HCT116 (cell line): ENCODE data around the gene B3GNT5.

Experiments used
- CEBPB ChIP-seq: IDR thresholded peaks from 2 replicates; pipeline ENCODE4 v1.6.1; 2012; ENCODE audit warnings: low read depth
- CTCF ChIP-seq, 3 experiments: fragments of 200-600 bp in 1 of 3; sonication (generic) in 1 of 3; IDR thresholded peaks in 2 of 3; conservative IDR thresholded peaks in 1 of 3; 2 replicates each; pipeline ENCODE4 v1.5.1; 2012 to 2017; ENCODE audit warnings: low read depth in 2 of 3, low read length in 2 of 3, antibody characterized with exemption in 1 of 3, borderline replicate concordance in 1 of 3, control low read depth in 1 of 3, mild to moderate bottlenecking in 1 of 3, mixed read lengths in 1 of 3, mixed run types in 1 of 3, moderate library complexity in 1 of 3; ENCODE audit not compliant: insufficient read depth in 1 of 3
- EGR1 ChIP-seq: IDR thresholded peaks from 2 replicates; pipeline ENCODE4 v1.6.1; 2012; ENCODE audit warnings: low read depth
- ELF1 ChIP-seq: IDR thresholded peaks from 2 replicates; pipeline ENCODE4 v1.6.1; 2012; ENCODE audit warnings: low read depth, borderline replicate concordance
- EZH2 ChIP-seq: fragments of 200-600 bp; sonication (generic); IDR thresholded peaks from 2 replicates; pipeline ENCODE4 v1.6.1; 2017; ENCODE audit warnings: antibody characterized with exemption, mixed run types
- EZH2phosphoT487 ChIP-seq: fragments of 200-600 bp; IDR thresholded peaks from 2 replicates; pipeline ENCODE4 v1.6.1; 2018; ENCODE audit warnings: antibody characterized with exemption, borderline replicate concordance
- FOSL1 ChIP-seq: IDR thresholded peaks from 2 replicates; pipeline ENCODE4 v1.6.1; 2012; ENCODE audit warnings: low read depth
- POLR2A ChIP-seq: IDR thresholded peaks from 2 replicates; pipeline ENCODE4 v1.7.0; 2011; ENCODE audit warnings: borderline replicate concordance; ENCODE audit not compliant: insufficient read depth, insufficient read length; ENCODE audit errors: extremely low read depth
- POLR2AphosphoS5 ChIP-seq: IDR thresholded peaks from 2 replicates; pipeline ENCODE4 v1.6.1; 2011; ENCODE audit warnings: mild to moderate bottlenecking, low read depth, low read length, moderate library complexity
- YY1 ChIP-seq: IDR thresholded peaks from 2 replicates; pipeline ENCODE4 v1.6.1; 2011; ENCODE audit warnings: low read length, low read depth, moderate library complexity, mild to moderate bottlenecking; ENCODE audit not compliant: insufficient replicate concordance; ENCODE audit errors: extremely low read depth
- ZBTB33 ChIP-seq: IDR thresholded peaks from 2 replicates; pipeline ENCODE4 v1.6.1; 2011; ENCODE audit warnings: mild to moderate bottlenecking, low read length, moderate library complexity; ENCODE audit not compliant: insufficient replicate concordance; ENCODE audit errors: extremely low read depth
- ZFX ChIP-seq: fragments of 450-650 bp; IDR thresholded peaks from 2 replicates; pipeline ENCODE4 v1.6.1; 2017

GRCh38 chr3:183210341-183210740, 42.7 kb upstream of the B3GNT5 start:
- TF ChIP-seq CTCF (IDR thresholded peaks at IDR 0.05 in 2 of 3, conservative IDR thresholded peaks at IDR 0.05 in 1 of 3; ENCODE audit: borderline replicate concordance in 1 of 3, insufficient read depth in 1 of 3, low read depth in 2 of 3, low read length in 2 of 3) (no peak), ZFX (no peak), ELF1 (no peak), YY1 (no peak), EGR1 (no peak), POLR2A (no peak), POLR2AphosphoS5 (no peak), ZBTB33 (no peak), EZH2 (no peak), EZH2phosphoT487 (no peak), FOSL1 (no peak), CEBPB (no peak)
